HG03571 (cell line): ENCODE results near the gene ACSF2.

Experiments
- ATAC-seq: cut with Tn5 transposase; IDR thresholded peaks from one replicate; pipeline ENCODE4 v1.9.1; 2021; ENCODE audit not compliant: unreplicated experiment

Gene ACSF2

DNA sequence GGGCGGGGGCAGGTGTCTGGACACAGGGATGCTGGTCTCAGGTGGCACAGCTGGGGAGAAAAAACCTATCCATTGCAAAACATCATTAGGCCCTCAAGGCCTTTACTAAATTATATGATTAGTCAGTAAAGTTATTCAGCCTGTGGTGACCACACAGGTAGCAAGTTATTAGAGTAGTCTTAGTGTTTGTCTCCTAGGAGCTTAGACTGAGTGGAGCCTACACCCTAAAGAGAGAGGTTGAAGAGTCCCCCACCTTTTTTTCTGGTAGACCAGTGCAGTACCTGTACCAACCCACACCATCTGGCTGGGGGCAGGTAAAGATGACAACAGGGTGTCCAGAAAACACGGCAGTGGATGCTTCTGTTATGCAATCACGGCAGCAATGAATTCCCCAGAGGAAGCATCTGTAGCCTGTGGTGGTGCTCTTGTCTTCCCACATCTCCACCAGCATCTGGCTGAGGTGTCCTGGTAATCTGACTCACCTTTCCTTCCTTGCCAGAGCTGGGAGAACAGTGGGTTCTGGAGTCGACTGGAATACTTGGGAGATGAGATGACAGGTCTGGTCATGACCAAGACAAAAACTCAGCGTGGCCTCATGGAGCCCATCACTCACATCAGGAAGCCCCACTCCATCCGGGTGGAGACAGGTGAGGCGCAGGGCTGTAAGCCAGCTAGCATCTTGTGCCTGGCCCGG is 93.3 kb downstream of the ACSF2 start:
- ATAC-seq: no peak

DNA sequence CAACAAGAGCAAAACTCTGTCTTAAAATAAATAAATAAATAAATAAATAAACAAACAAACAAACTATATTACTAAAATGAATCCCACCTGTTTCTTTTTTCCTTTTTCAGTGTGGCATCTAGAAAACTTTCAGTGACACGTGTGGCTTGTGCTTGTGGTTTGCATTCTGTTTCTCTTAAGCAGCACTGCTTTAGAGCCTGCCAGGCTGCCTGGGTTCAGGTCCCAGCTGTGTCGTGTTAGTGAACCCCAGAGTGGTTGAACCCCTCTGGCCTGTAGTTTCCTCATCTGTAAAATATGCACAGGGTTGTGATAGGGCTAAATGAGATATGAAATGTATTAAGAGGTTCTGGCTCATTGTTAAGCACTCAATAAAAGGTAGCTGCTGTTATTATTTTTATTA is 94.5 kb downstream of the ACSF2 start:
- no peak for ATAC-seq

DNA sequence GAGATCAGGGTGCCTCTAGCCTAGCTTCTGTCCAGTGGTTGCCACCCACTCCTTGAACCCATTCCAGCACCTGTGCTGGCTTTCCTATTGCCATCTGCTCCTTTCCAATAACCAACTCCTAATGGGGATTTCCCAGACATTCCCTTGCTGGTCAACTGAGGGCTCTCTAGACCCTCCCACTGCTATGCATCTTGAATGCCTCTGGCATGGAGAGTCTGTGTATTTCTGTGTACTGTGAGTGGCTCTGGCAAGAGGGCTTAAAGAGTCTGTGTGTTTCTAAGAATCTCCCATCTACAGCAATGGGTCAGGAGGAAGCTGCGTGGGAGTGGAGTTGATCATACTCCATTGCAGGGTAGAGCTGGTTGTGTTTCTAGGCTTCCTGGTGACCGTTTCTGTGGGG is 95.5 kb downstream of the ACSF2 start:
- ATAC-seq: no peak

DNA sequence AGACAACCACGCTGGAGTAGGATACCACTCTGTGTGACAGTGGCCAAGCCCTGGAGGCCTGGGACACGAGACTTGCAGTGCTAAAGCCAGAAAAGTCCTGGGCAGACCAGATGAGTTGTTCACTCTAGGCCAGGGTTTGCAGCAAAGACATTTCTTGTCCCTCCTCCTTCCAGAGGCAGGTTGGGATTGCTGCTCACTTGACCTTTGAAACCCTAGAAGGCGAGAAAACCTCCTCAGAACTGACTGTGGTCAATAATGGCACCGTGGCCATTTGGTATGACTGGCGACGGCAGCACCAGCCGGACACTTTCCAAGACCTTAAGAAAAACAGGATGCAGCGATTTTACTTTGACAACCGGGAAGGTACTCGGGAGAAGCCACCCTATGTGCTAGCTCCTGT is 96.7 kb downstream of the ACSF2 start:
- ATAC-seq: no peak

DNA sequence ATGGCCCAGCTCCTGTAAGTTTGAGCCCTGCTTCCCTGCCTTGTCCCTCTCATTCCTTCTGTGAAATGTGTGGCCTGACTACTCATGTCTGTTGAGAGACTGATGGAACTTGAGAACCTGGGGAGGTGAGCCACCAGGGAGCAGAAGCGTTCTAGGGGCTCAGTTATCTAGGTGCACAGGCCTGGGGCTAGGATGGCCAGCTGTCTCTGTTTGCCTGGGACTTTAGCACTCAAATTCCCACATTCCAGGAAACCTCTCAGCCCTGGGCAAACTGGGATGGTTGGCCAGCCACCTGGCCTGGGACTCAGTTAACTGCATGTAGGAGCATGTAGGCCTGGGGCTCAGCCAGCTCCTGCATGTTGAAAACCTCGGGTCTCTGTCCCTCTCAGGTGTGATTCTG is 97.2 kb downstream of the ACSF2 start:
- no peak for ATAC-seq
